Measurements from ENCODE around the gene ENTREP3. TPM values are rescaled to one million over a fixed set of nuclear protein-coding genes. Genes with fewer than 3 reads are reported as not detected.

Gene ENTREP3
- total RNA-seq, 1 experiment from 2014 or later = 72.5 TPM

- DNase-seq (ENCODE audit: low spot score) = peak; percentile 90
- Histone ChIP-seq H3K27me3 (replicated peaks; ENCODE audit: insufficient read depth, low read depth, low read length, poor library complexity) (no peaks in the 10 kb centered on the region), H3K4me3 (ENCODE audit: low read depth, low read length, poor library complexity, severe bottlenecking) (peak overlapping the region; percentile 95), H3K4me1 (ENCODE audit: insufficient read depth, low read length, poor library complexity, severe bottlenecking) (peaks cover 16% of the 10 kb centered on the region), H3K9me3 (ENCODE audit: low read depth, low read length, poor library complexity, severe bottlenecking) (no peaks in the 10 kb centered on the region), H3K27ac (ENCODE audit: low read depth, low read length, poor library complexity, severe bottlenecking) (peak overlapping the region; percentile 93), H3K36me3 (ENCODE audit: insufficient read depth, low read length, poor library complexity, severe bottlenecking) (no peaks in the 10 kb centered on the region)
- POLR2A ChIA-PET (ENCODE audit: low non-redundant PET) = no interaction called here
- no TSS peak for BruUV-seq (replicated peaks)
- CTCF ChIA-PET = interaction anchor here (0.9 to 1.2 kb wide), 6 partner anchors 13 to 117 kb away, joined by 3 to 15 read pairs (median 4); a partner anchor contains a TSS
- peak; percentile 90 for TF ChIP-seq CTCF (conservative IDR thresholded peaks at IDR 0.05; ENCODE audit: low read depth, low read length)
- no peak for TF ChIP-seq EZH2 (IDR thresholded peaks at IDR 0.05; ENCODE audit: borderline replicate concordance, low read depth, low read length, poor library complexity, severe bottlenecking)
- intact Hi-C loops (cut with micrococcal nuclease; ENCODE audit: unreplicated experiment) = loop anchor here (5.0 to 10.0 kb wide), 3 partner anchors 35 to 388 kb away; partner anchors contain the start of gene RUSC1
These were observed 48.1 kb downstream of the ENTREP3 start for GRCh38 chr1:155206891-155207805.

GRCh38 chr1:155205969-155206593, 49.2 kb downstream of the ENTREP3 start:
- DNase-seq (ENCODE audit: low spot score) = no peak
- TF ChIP-seq CTCF (conservative IDR thresholded peaks at IDR 0.05; ENCODE audit: low read depth, low read length) (no peak), EZH2 (IDR thresholded peaks at IDR 0.05; ENCODE audit: borderline replicate concordance, low read depth, low read length, poor library complexity, severe bottlenecking) (no peak)
- intact Hi-C loops (cut with micrococcal nuclease; ENCODE audit: unreplicated experiment) = loop anchor here (5.0 to 10.0 kb wide), 3 partner anchors 36 to 389 kb away; partner anchors contain the start of gene RUSC1
- ChIA-PET POLR2A (ENCODE audit: low non-redundant PET) (no interaction called here), CTCF (no interaction called here)
- Histone ChIP-seq H3K4me3 (ENCODE audit: low read depth, low read length, poor library complexity, severe bottlenecking) (no peak overlapping the region), H3K4me1 (ENCODE audit: insufficient read depth, low read length, poor library complexity, severe bottlenecking) (peaks cover 16% of the 10 kb centered on the region), H3K27ac (ENCODE audit: low read depth, low read length, poor library complexity, severe bottlenecking) (no peak overlapping the region), H3K9me3 (ENCODE audit: low read depth, low read length, poor library complexity, severe bottlenecking) (no peaks in the 10 kb centered on the region), H3K27me3 (replicated peaks; ENCODE audit: insufficient read depth, low read depth, low read length, poor library complexity) (no peaks in the 10 kb centered on the region), H3K36me3 (ENCODE audit: insufficient read depth, low read length, poor library complexity, severe bottlenecking) (no peaks in the 10 kb centered on the region)
- BruUV-seq (replicated peaks) = no TSS peak

- DNase-seq (ENCODE audit: low spot score) = no peak
- peaks cover 16% of the 10 kb centered on the region for H3K4me1 ChIP-seq (ENCODE audit: insufficient read depth, low read length, poor library complexity, severe bottlenecking)
- TF ChIP-seq CTCF (conservative IDR thresholded peaks at IDR 0.05; ENCODE audit: low read depth, low read length) (no peak), EZH2 (IDR thresholded peaks at IDR 0.05; ENCODE audit: borderline replicate concordance, low read depth, low read length, poor library complexity, severe bottlenecking) (no peak)
- H3K4me3 ChIP-seq (ENCODE audit: low read depth, low read length, poor library complexity, severe bottlenecking) = no peak overlapping the region
- no peaks in the 10 kb centered on the region for H3K9me3 ChIP-seq (ENCODE audit: low read depth, low read length, poor library complexity, severe bottlenecking)
- BruUV-seq (replicated peaks) = no TSS peak
- H3K36me3 ChIP-seq (ENCODE audit: insufficient read depth, low read length, poor library complexity, severe bottlenecking) = no peaks in the 10 kb centered on the region
- H3K27ac ChIP-seq (ENCODE audit: low read depth, low read length, poor library complexity, severe bottlenecking) = no peak overlapping the region
- no peaks in the 10 kb centered on the region for H3K27me3 ChIP-seq (replicated peaks; ENCODE audit: insufficient read depth, low read depth, low read length, poor library complexity)
- ChIA-PET CTCF (no interaction called here), POLR2A (ENCODE audit: low non-redundant PET) (no interaction called here)
- intact Hi-C loops (cut with micrococcal nuclease; ENCODE audit: unreplicated experiment) = loop anchor here (5.0 to 10.0 kb wide), 3 partner anchors 37 to 390 kb away; partner anchors contain the start of gene RUSC1
These were observed 50.2 kb downstream of the ENTREP3 start for GRCh38 chr1:155205035-155205434.

Data from A673 (cell line).